ENCODE results near the gene TSPAN19. TPM values are rescaled to one million over a fixed set of nuclear protein-coding genes. Genes with fewer than 3 reads are reported as not detected.

Gene TSPAN19
- total and polyA plus RNA-seq, 9 of the 15 experiments (the other 6 are each of a cell fraction or from before 2014, with no cell fraction given): not detected

- Histone ChIP-seq H3K36me3 (ENCODE audit: control insufficient read depth, insufficient read depth, low read length) (no peaks in the 10 kb centered on the region), H3K79me2 (ENCODE audit: control insufficient read depth, insufficient read depth, low read length) (no peaks in the 10 kb centered on the region), H3K27ac (ENCODE audit: extremely low read depth, low read depth, low read length) (no peak overlapping the region), H3K9me3 (replicated peaks; ENCODE audit: control insufficient read depth, insufficient read depth, low read depth, low read length) (no peaks in the 10 kb centered on the region; the same call in 1 of the 2 replicates), H2AFZ (ENCODE audit: low read depth, low read length) (no peak overlapping the region), H3K4me3 (no peak overlapping the region), H3K9me1 (ENCODE audit: control insufficient read depth, insufficient read depth, low read length) (no peaks in the 10 kb centered on the region), H3K9ac (ENCODE audit: insufficient read depth in 1 of 2, low read depth in 2 of 2, low read length in 2 of 2) (no peak overlapping the region), H3K27me3 (ENCODE audit: control insufficient read depth in 2 of 2, insufficient read depth in 2 of 2, low read length in 2 of 2) (no peaks in the 10 kb centered on the region), H3K4me1 (replicated peaks in 1 of 2; ENCODE audit: control insufficient read depth in 2 of 2, insufficient read depth in 2 of 2, low read length in 2 of 2) (no peaks in the 10 kb centered on the region), H4K20me1 (replicated peaks; ENCODE audit: control insufficient read depth, insufficient read depth, low read length) (no peaks in the 10 kb centered on the region), H3K4me2 (ENCODE audit: insufficient read depth, low read length) (no peak overlapping the region)
- ChIA-PET CTCF (ENCODE audit: low intra/inter-chr PET ratio) (no interaction called here), POLR2A (no interaction called here)
- ATAC-seq (no peak), FAIRE-seq (no peak), DNase-seq (ENCODE audit: extremely low read depth in 1 of 4, low spot score in 3 of 4) (no peak)
- in situ Hi-C loops (cut with MboI): no loop called here
- intact Hi-C loops (cut with micrococcal nuclease): no loop called here
- 0% methylated on average over 3 of the region's 3 CpGs for WGBS (ENCODE audit: insufficient coverage, low coverage, missing lambda C conversion rate)
- TF ChIP-seq POU5F1 (IDR thresholded peaks at IDR 0.05; ENCODE audit: borderline replicate concordance, low read depth, low read length, partially characterized antibody): no peak
- TF ChIP-seq E2F6 (IDR thresholded peaks at IDR 0.05; ENCODE audit: borderline replicate concordance in 1 of 2, extremely low read depth in 1 of 2, insufficient read depth in 1 of 2, insufficient read length in 1 of 2, low read depth in 1 of 2, low read length in 1 of 2, poor library complexity in 1 of 2, severe bottlenecking in 1 of 2): no peak
- TF ChIP-seq MAX (CRISPR knock-in tag; IDR thresholded peaks at IDR 0.05): no peak
- no peak for TF ChIP-seq GATAD2B (IDR thresholded peaks at IDR 0.05; ENCODE audit: borderline replicate concordance)
- TF ChIP-seq FOXP4 (CRISPR knock-in tag; IDR thresholded peaks at IDR 0.05; ENCODE audit: borderline replicate concordance): no peak
- no peak for TF ChIP-seq SAP30 (IDR thresholded peaks at IDR 0.05; ENCODE audit: borderline replicate concordance, insufficient read depth, low read depth, low read length, poor library complexity, severe bottlenecking)
- no peak for TF ChIP-seq ZNF830 (CRISPR knock-in tag; IDR thresholded peaks at IDR 0.05)
- no peak for TF ChIP-seq MBD1 (CRISPR knock-in tag; IDR thresholded peaks at IDR 0.05)
- no peak for TF ChIP-seq NR4A1 (CRISPR knock-in tag; IDR thresholded peaks at IDR 0.05)
- TF ChIP-seq NR4A1 (tag; IDR thresholded peaks at IDR 0.05): no peak
- no peak for TF ChIP-seq TFAM (CRISPR knock-in tag; conservative IDR thresholded peaks at IDR 0.05)
- TF ChIP-seq ELF2 (CRISPR knock-in tag; IDR thresholded peaks at IDR 0.05): no peak
- TF ChIP-seq ZNF75A (CRISPR knock-in tag; IDR thresholded peaks at IDR 0.05): no peak
- no peak for TF ChIP-seq SREBF2 (CRISPR knock-in tag; IDR thresholded peaks at IDR 0.05)
- TF ChIP-seq PYGO2 (tag; IDR thresholded peaks at IDR 0.05): no peak
- BruUV-seq (replicated peaks): no TSS peak
These were observed 49.5 kb downstream of the TSPAN19 start for GRCh38 chr12:84986586-84986985.

Data from K562 (cell line).